G401 (cell line): ENCODE results near the gene TBC1D9. TPM values are rescaled to one million over a fixed set of nuclear protein-coding genes. Genes with fewer than 3 reads are reported as not detected.
"Not testable (repeated sequence)": the region's sequence is repeated elsewhere in the genome, so short reads cannot be mapped to it uniquely, and the experiment has no call there.

Experiments
- DNase-seq: peaks from one replicate; pipeline ENCODE4 v3.0.0-alpha.2; 2015; ENCODE audit warnings: low spot score
- in situ Hi-C: cut with HindIII; loops from 2 replicates; pipeline ENCODE4 v1.10.0; 2016; ENCODE audit warnings: low sequenced_read_pairs, mixed read lengths
- total RNA-seq: library from RNA; depleted of rRNA; stranded (reverse); fragments of >200 nt; shearing (Covaris generic); gene quantifications from 2 replicates; pipeline ENCODE4 v1.2.3, GENCODE V29; 2014

TBC1D9 gene
- total RNA-seq, 1 experiment from 2014 or later, result 9.4 TPM

GRCh38 chr4:140755774-140756318 is 339 bp downstream of the TBC1D9 start:
- peak; percentile 55 for DNase-seq
- in situ Hi-C loops, result no loop called here

- in situ Hi-C loops, result no loop called here
- peak; percentile 53 for DNase-seq
These were observed 1.0 kb downstream of the TBC1D9 start for GRCh38 chr4:140754918-140755773.

GRCh38 chr4:140753329-140753728 is 2.9 kb downstream of the TBC1D9 start:
- in situ Hi-C loops, result no loop called here
- DNase-seq, result peak; percentile 29

- DNase-seq, result no peak
- in situ Hi-C loops, result no loop called here
These were observed 3.7 kb downstream of the TBC1D9 start for GRCh38 chr4:140752291-140753068.

- DNase-seq, result no peak
- in situ Hi-C loops, result no loop called here
These were observed 5.7 kb downstream of the TBC1D9 start for GRCh38 chr4:140750470-140750869.

- DNase-seq, result no peak
- in situ Hi-C loops, result no loop called here
These were observed 8.0 kb downstream of the TBC1D9 start for GRCh38 chr4:140748171-140748570.

GRCh38 chr4:140746546-140746945 is 9.6 kb downstream of the TBC1D9 start:
- DNase-seq, in situ Hi-C loops: not testable (repeated sequence)

GRCh38 chr4:140744421-140744820 is 11.8 kb downstream of the TBC1D9 start:
- in situ Hi-C loops, result no loop called here

GRCh38 chr4:140743194-140743931 is 12.8 kb downstream of the TBC1D9 start:
- in situ Hi-C loops, result no loop called here
- no peak for DNase-seq

More at GRCh38 chr4:140744421-140744820, 11.8 kb downstream of the TBC1D9 start:
- no peak for DNase-seq

GRCh38 chr4:140742838-140743193 is 13.4 kb downstream of the TBC1D9 start:
- in situ Hi-C loops, result no loop called here
- no peak for DNase-seq

GRCh38 chr4:140740906-140741670 is 15.1 kb downstream of the TBC1D9 start:
- in situ Hi-C loops, result no loop called here
- no peak for DNase-seq

- in situ Hi-C loops, result no loop called here
- no peak for DNase-seq
These were observed 15.8 kb downstream of the TBC1D9 start for GRCh38 chr4:140740422-140740821.

- in situ Hi-C loops, result no loop called here
- DNase-seq, result no peak
These were observed 16.2 kb downstream of the TBC1D9 start for GRCh38 chr4:140739971-140740370.

- in situ Hi-C loops, result no loop called here
- no peak for DNase-seq
These were observed 18.0 kb downstream of the TBC1D9 start for GRCh38 chr4:140738139-140738538.

GRCh38 chr4:140736669-140737343 is 19.4 kb downstream of the TBC1D9 start:
- in situ Hi-C loops, result no loop called here

GRCh38 chr4:140735779-140736391 is 20.3 kb downstream of the TBC1D9 start:
- DNase-seq, result no peak
- in situ Hi-C loops, result no loop called here

More at GRCh38 chr4:140736669-140737343, 19.4 kb downstream of the TBC1D9 start:
- no peak for DNase-seq

GRCh38 chr4:140735317-140735716 is 20.9 kb downstream of the TBC1D9 start:
- in situ Hi-C loops, result no loop called here
- DNase-seq, result no peak

GRCh38 chr4:140732780-140733179 is 23.4 kb downstream of the TBC1D9 start:
- in situ Hi-C loops, result no loop called here
- DNase-seq, result no peak
